Psoas muscle (tissue), 8 donors: ENCODE results near the gene ASPHD2. TPM values are rescaled to one million over a fixed set of nuclear protein-coding genes. Genes with fewer than 3 reads are reported as not detected.

Experiments
- ATAC-seq, 4 donors: fragments of 200-7000 bp; cut with Tn5 transposase; one replicate each; pipeline ENCODE4 v1.9.1; 2020; ENCODE audit warnings: moderate library complexity in 3 of 4, mild to moderate bottlenecking in 2 of 4
- DNase-seq, 2 donors: peaks; one replicate each; pipeline ENCODE4 v3.0.0-alpha.2; 2020
- H3K27ac ChIP-seq: fragments of 200-600 bp; one replicate; pipeline ENCODE4 v1.8.0; 2022
- H3K27me3 ChIP-seq, 3 donors: fragments of 200-600 bp in 1 of 3; one replicate each; pipeline versions ENCODE4 v1.6.1 to v1.8.0; 2013 to 2022; ENCODE audit warnings: low read length in 2 of 3, mild to moderate bottlenecking in 2 of 3, moderate library complexity in 1 of 3; ENCODE audit not compliant: insufficient read depth in 3 of 3
- H3K36me3 ChIP-seq, 2 donors: fragments of 200-600 bp in 1 of 2; one replicate each; pipeline versions ENCODE4 v1.6.1 to v1.8.0; 2013 to 2022; ENCODE audit warnings: low read depth in 1 of 2, mild to moderate bottlenecking in 1 of 2, moderate library complexity in 1 of 2; ENCODE audit not compliant: insufficient read depth in 1 of 2
- H3K4me1 ChIP-seq: fragments of 200-600 bp; one replicate; pipeline ENCODE4 v1.8.0; 2022
- H3K4me3 ChIP-seq: fragments of 200-600 bp; one replicate; pipeline ENCODE4 v1.8.0; 2022; ENCODE audit warnings: mild to moderate bottlenecking
- H3K9me3 ChIP-seq: fragments of 200-600 bp; one replicate; pipeline ENCODE4 v1.8.0; 2022
- CTCF ChIP-seq: fragments of 200-600 bp; IDR thresholded peaks from one replicate; pipeline ENCODE4 v1.8.0; 2022; ENCODE audit warnings: antibody characterized with exemption
- WGBS, 3 donors: extraction: QIAGEN DNeasy Blood & Tissue Kit; methylation state at CpG; one replicate each; pipeline versions ENCODE4 v1.1.6 to v1.1.7; 2013; 5-methylcytosine and 5-hydroxymethylcytosine counted together
- intact Hi-C, 2 donors: fragments of 100-400 bp; cut with DNase I; formaldehyde crosslinking; loops; one replicate each; pipeline versions ENCODE4 v1.11.0 to v1.14.2; 2022
- polyA plus RNA-seq, 3 donors: library from polyadenylated mRNA; stranded (reverse); fragments of 200-250 nt; gene quantifications; one replicate each; pipeline ENCODE4 v1.2.3, GENCODE V29; 2013
- total RNA-seq, 4 donors: library from RNA; stranded (reverse); fragmentation: NEBNext Ultra II Directional in 2 of 4; extraction: Animal tissue kit (Norgen Biotek cat#: 25700) in 2 of 4; gene quantifications; one replicate each; pipeline versions ENCODE4 v1.2.1 to v1.2.4, GENCODE V29; 2021 to 2023
- donor health status: healthy with polysubstance abuse.
- donor health status: DM: no; HTN: no; CAD: no; lungs with moderate emphysema.
- donor health status: Bipolar disorder and iron deficiency.
- donor health status: healthy.
- donor health status: DM: yes; HTN: yes; CAD: no.
- donor health status: DM: no; HTN: no; CAD: no.
- donor health status: DM: no; HTN: no; CAD: no.
- donor health status: DM: yes; HTN: yes; CAD: no.

ASPHD2 gene
- total and polyA plus RNA-seq, 7 donors = 0.04 to 0.38 (median 0.14) TPM; not detected in 1

GRCh38 chr22:26447584-26448329, 18.7 kb downstream of the ASPHD2 start:
- 81% methylated on average over 15 of the region's 15 CpGs for WGBS, 3 donors

GRCh38 chr22:26448334-26448733, 19.3 kb downstream of the ASPHD2 start:
- no peak for DNase-seq
- Histone ChIP-seq H3K27me3 (no peaks in the 10 kb centered on the region), H3K27ac (no peak overlapping the region), H3K9me3 (no peaks in the 10 kb centered on the region), H3K36me3 (peaks cover 0 to 34% of the 10 kb centered on the region in 2 donors), H3K4me3 (no peak overlapping the region), H3K4me1 (no peaks in the 10 kb centered on the region)
- WGBS, 3 donors = 73 to 78% (median 74%) methylated on average over 5 of the region's 5 CpGs
- TF ChIP-seq CTCF = no peak
- no peak for ATAC-seq
- intact Hi-C loops = no loop called here

More at GRCh38 chr22:26447584-26448329, 18.7 kb downstream of the ASPHD2 start:
- no peak overlapping the region for H3K27ac ChIP-seq
- DNase-seq = no peak
- peaks cover 0 to 28% of the 10 kb centered on the region in 2 donors for H3K36me3 ChIP-seq
- no peak overlapping the region for H3K4me3 ChIP-seq
- no peaks in the 10 kb centered on the region for H3K9me3 ChIP-seq
- H3K4me1 ChIP-seq = no peaks in the 10 kb centered on the region
- no peak for ATAC-seq
- H3K27me3 ChIP-seq = no peaks in the 10 kb centered on the region
- intact Hi-C loops = no loop called here
- no peak for TF ChIP-seq CTCF

GRCh38 chr22:26448941-26449340, 19.9 kb downstream of the ASPHD2 start:
- H3K27ac ChIP-seq = no peak overlapping the region
- 80 to 88% (median 85%) methylated on average over 6 of the region's 6 CpGs for WGBS, 3 donors
- no peak for DNase-seq
- H3K36me3 ChIP-seq = peaks cover 0 to 40% of the 10 kb centered on the region in 2 donors
- H3K4me3 ChIP-seq = no peak overlapping the region
- ATAC-seq = no peak
- H3K4me1 ChIP-seq = no peaks in the 10 kb centered on the region
- no peak for TF ChIP-seq CTCF
- H3K9me3 ChIP-seq = no peaks in the 10 kb centered on the region
- H3K27me3 ChIP-seq = no peaks in the 10 kb centered on the region
- intact Hi-C loops = no loop called here

GRCh38 chr22:26450453-26451185, 21.6 kb downstream of the ASPHD2 start:
- Histone ChIP-seq H3K27ac (no peak overlapping the region), H3K9me3 (no peaks in the 10 kb centered on the region), H3K4me3 (no peak overlapping the region), H3K27me3 (no peaks in the 10 kb centered on the region), H3K36me3 (peaks cover 0 to 46% of the 10 kb centered on the region in 2 donors), H3K4me1 (no peaks in the 10 kb centered on the region)
- TF ChIP-seq CTCF = no peak
- ATAC-seq (no peak), DNase-seq (no peak)
- intact Hi-C loops = no loop called here
- WGBS, 3 donors = 84 to 89% (median 84%) methylated on average over 9 of the region's 9 CpGs
